Amygdala (tissue), 56 donors: ENCODE data around the gene TEX13D.

Experiments
- DNase-seq, 56 donors: peaks; one replicate each; lab custom pipeline; 2025; lab: John Stamatoyannopoulos, UW

Gene TEX13D

GRCh38 chrX:124347242-124347641 lies 14.8 kb downstream of the TEX13D start:
- no peak for DNase-seq

- DNase-seq, result no peak
Measured at GRCh38 chrX:124348182-124348581, 15.7 kb downstream of the TEX13D start.

- no peak for DNase-seq
Measured at GRCh38 chrX:124348885-124349453, 16.5 kb downstream of the TEX13D start.

- DNase-seq, result no peak
Measured at GRCh38 chrX:124354648-124355047, 22.2 kb downstream of the TEX13D start.

- no peak for DNase-seq
Measured at GRCh38 chrX:124358800-124359383, 26.4 kb downstream of the TEX13D start.

GRCh38 chrX:124362072-124362471 lies 29.6 kb downstream of the TEX13D start:
- DNase-seq, result no peak

- no peak for DNase-seq
Measured at GRCh38 chrX:124362761-124363160, 30.3 kb downstream of the TEX13D start.

- no peak for DNase-seq
Measured at GRCh38 chrX:124369722-124370121, 37.3 kb downstream of the TEX13D start.

GRCh38 chrX:124373348-124373747 lies 40.9 kb downstream of the TEX13D start:
- no peak for DNase-seq

GRCh38 chrX:124378643-124379042 lies 46.2 kb downstream of the TEX13D start:
- DNase-seq, result no peak

GRCh38 chrX:124383354-124383753 lies 50.9 kb downstream of the TEX13D start:
- DNase-seq, result no peak

- no peak for DNase-seq
Measured at GRCh38 chrX:124386401-124386800, 53.9 kb downstream of the TEX13D start.
